ENCODE results near the gene FAR2.
"Not testable (repeated sequence)": the region's sequence is repeated elsewhere in the genome, so short reads cannot be mapped to it uniquely, and the experiment has no call there.

Gene FAR2

DNA sequence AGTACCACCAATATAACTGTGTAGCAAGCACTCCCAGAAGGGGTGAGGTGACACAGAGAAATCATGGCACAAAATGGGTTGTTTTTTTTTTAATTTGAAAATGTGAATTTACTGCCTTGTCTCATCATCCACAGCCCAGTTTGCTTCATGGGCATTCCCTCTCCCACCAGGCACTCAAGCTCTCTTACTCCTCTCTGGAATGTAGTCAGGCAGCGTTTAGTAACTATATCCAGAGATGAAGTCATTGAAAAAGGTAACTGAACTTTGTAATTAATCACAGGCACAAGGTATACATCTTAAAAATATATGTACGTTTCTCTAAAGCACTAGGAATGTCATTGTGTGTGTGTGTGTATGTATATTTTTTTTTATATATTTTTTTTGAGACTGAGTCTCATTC lies 91.4 kb downstream of the FAR2 start:
- no peak for DNase-seq

- peak; percentile 83 for DNase-seq
Observed at GRCh38 chr12:29241821-29242591, 92.9 kb downstream of the FAR2 start.

GRCh38 chr12:29242921-29243431 lies 93.9 kb downstream of the FAR2 start:
- peak; percentile 71 for DNase-seq

DNA sequence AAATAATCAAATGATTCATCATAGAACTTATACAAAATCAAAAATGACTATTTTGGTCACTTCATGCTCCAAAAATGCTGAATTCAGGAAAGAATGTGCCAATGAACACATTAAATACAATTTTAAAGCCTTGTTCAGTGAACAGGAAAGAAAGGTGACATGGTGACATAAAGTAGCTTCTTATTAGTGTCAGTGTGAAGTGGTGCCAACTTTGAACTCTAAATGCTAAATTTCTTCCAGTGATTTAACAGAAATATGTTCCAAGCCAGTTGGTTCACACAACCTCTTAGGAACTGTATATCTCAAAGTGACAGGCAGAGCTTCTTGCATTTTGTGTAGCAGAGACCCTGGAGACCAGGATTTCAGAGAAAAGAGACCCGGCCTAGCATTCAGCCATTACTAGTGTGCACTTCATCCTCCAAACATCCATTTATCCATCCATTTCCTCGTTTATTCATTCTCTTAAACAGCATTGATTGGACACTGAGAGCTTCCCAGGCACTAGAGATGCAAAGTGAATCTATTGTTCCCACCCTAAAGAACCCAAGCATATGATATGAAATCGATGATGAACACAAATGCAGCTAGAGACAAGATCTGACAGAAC lies 95.2 kb downstream of the FAR2 start:
- DNase-seq: no peak

DNA sequence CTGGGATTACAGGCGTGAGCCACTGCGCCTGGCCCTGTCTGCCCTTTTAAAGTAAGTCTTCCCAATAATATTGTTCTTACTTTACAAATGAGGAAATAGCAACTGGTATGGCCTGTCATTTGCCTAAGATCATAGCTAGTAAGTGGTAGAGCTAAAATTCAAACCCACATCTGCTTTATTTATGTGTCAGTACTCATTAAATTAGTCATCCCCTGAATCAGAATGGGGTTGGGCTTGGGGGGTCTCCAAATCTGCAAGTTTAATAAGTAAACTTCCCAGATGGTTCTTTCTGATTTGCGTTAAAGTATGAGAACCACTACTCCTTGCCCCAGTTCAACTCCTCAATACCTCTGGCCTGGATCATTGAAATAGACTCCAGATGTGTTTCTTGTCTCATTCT lies 96.2 kb downstream of the FAR2 start:
- no peak for DNase-seq

DNA sequence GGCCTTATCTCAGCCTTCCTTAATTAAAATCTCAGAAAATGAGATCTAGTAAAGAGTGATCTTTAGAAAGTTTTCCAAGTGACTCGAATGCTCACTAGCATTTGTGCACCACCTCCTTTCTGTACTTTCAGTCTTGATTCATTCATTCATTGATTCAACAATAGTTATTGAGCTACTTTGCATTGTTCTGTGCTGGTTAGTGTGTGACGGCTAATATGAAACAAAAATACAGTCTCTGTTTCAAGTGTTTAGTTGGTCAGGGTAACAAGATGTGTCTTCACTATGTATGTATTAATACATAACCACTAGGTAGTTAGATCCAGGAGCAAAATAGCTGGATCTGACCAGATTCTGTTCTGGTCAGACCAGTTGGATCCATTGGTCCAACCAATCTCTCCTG lies 100.9 kb downstream of the FAR2 start:
- DNase-seq: no peak

DNA sequence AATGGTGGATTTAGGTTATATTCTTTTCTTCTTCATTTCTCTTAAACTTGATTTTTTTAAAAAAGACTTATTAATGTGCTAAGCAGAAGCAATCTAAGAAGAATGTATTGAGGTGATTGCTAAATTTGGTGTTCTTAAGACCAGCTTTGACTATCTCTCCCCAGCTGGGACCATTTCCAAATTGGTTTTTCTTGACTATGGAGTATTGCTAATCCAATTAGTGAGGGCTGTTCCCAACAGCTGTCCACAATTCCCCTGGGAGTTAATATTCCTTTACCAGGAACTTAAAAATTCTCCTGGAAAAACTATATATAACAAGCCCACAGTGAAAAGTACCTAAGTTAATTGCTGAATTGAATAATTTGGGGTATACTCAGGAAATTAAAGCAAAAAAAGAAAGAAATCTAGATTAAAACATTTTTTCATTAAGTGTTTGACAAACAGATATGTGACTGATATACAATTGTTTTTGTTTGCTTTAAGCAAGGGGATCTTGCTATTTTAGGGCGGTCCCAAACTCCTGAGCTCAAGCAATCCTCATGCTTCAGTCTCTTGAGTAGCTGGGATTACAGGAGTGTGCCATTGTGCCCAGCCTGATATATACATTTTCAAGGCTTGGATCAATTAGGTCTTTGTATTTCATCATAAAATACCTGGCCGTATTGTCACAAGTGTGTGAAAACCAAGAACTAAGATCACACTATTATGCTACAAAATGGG lies 105.0 kb downstream of the FAR2 start:
- peak; percentile 98 for DNase-seq

GRCh38 chr12:29255042-29255441 lies 106.0 kb downstream of the FAR2 start:
- peak; percentile 86 for DNase-seq

DNA sequence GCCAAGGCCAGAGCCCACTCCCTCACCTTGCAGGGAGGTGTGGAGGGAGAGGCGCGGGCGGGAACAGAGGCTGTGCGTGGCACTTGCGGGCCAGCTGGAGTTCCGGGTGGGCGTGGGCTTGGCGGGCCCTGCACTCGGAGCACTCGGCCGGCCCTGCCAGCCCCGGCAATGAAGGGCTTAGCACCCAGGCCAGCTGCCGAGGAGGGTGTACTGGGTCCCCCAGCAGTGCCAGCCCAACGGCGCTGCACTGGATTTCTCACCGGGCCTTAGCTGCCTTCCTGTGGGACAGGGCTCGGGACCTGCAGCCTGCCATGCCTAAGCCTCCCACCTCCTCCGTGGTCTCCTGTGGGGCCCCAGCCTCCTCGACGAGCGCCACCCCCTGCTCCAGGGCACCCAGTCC lies 107.5 kb downstream of the FAR2 start:
- DNase-seq: no peak

DNA sequence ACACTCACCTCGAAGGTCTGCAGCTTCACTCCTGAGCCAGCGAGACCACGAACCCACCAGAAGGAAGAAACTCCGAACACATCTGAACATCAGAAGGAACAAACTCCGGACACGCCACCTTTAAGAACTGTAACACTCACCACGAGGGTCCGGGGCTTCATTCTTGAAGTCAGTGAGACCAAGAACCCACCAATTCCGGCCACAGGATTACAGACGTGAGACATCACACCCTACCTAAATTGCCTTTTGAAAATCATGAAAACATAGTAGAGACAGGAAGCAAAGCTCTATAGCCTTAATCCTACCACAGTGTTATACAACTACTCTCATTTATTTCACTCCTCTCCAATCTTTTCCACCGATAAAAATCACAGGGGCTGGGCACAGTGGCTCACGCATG lies 108.6 kb downstream of the FAR2 start:
- not testable (repeated sequence) for DNase-seq

DNA sequence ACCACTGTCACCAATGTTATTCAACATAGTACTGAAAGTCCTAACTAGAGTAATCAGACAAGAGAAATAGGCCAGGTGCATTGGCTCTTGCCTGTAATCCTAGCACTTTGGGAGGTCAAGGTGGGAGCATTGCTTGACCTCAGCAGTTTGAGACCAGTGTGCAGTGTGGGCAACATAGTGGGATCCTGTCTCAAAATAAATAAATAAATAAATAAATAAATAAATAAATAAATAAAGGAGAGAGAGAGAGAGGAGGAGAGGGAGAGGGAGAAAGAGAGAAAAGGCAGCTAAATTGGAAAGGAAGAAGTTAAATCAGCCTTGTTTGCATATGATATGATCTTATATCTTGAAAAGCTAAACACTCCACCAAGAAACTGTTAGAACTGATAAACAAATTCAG lies 115.3 kb downstream of the FAR2 start:
- DNase-seq: no peak

DNA sequence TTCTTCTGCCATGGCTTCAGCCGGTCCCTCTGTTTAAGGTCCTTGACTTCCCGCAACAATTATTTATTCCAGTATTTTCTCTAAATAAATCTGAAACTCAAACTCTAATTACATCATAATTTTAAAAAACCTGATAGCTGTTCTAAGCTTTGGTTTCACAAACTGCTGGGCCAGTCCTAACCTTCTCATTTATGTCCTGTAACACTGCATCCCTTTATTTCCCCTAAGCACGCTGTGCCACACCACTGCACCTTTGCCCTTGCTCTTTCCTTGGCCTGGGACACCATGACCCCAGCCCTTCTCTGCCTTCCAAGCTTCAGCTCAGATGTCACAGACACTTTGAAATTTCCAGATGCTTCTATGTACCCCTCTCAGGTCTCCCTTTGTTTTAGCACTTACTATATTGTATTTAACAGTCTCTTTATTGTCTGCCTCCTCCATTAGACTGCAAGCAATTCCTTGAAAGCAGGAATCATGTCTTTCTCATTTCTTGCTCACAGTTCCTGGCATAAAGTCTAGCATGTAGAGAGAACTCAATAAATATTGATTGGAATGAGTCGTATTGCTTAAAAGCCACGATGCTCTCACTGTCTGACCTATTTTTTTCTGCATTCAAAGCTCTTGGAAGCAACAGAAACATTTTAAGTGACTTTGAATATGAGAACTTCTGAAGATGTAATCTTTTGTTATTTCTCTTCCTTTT lies 120.8 kb downstream of the FAR2 start:
- no peak for DNase-seq

- DNase-seq: no peak
Observed at GRCh38 chr12:29270446-29270845, 121.4 kb downstream of the FAR2 start.

DNA sequence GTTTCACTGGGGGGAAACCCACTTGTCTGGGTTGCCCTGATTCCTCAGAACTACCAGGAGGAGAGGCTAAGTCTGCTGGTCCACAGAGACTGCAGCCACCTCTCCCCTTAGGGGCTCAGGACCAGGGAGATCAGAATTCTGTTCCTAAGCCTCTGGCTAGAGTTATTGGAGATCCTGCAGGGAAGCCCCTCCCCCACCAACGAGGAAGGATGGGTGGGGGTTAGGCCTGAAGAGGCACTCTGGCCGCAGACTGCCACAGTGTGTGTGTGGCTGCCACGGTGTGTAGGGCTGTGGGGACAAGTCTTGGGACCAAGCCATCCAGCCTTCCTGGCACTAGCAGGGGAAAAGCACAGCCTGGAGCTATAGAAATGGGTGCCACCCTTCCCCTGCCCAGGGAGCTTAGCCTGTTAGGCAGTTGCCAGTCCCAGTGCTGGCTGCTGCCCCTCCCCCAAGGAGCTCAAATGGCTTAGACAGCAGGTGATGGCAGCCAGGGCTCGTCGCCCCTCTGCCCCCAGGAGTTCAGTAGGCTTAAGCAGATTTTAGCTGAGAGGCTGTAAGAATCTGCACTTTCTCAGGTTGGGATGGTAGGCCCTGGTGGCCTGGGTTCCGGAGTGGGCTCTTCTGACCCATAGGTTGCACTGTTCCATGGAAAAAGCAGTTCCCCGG lies 124.2 kb downstream of the FAR2 start:
- DNase-seq: peak; percentile 86

- no peak for DNase-seq
Observed at GRCh38 chr12:29275834-29276233, 126.8 kb downstream of the FAR2 start.

DNA sequence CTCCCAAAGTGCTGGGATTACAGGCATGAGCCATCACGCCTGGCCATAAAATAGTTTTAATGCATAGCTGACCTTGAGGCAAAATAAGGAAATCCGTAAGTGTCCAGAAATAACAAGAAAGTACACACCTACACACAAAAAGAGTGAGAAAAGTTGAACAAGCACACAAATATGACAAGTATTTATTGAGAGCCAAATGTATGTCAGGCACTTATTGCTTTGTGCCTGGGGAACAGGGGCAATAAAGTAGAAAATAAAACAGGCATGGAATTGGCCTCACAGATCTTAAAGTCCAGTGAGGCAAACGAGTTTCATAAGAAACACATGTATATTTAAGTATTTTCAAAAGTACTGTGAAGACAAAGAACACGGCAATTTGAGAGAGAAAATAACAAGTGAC lies 128.2 kb downstream of the FAR2 start:
- no peak for DNase-seq

DNA sequence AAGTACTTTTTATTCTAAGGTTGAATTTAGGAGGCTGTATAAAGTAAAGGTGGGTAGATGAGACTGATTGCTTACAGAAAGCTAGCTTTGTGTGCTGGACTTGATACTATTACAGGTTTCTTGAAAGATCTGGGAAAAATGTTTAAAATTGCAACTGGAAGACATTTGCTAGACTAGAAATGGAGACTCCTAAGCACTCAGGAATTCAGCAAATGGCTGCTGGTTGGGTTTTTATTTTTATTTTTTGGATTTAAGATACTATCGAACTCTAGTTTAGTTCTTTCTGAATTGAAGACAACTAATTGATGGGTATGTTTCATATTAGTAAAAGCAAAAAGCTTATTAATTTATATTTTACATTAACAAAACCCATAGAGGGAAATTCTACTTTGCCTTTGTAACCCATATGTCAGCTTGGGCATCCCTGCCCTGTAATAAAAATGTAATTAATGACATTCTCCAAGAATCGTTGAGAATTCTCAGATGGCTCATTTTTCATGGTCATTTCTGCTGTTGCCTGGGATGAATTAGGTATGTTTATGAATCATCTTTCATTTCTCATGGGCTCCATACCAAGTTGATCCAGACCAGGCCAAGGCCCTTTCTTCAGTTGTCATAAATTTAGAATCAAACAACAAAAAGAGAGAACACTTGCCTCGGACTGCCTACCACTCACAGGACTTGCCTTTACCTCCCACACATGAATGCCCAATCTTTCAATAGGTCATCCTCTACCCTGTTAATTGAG lies 129.8 kb downstream of the FAR2 start:
- no peak for DNase-seq

- no peak for DNase-seq
Observed at GRCh38 chr12:29281371-29282005, 132.4 kb downstream of the FAR2 start.

DNA sequence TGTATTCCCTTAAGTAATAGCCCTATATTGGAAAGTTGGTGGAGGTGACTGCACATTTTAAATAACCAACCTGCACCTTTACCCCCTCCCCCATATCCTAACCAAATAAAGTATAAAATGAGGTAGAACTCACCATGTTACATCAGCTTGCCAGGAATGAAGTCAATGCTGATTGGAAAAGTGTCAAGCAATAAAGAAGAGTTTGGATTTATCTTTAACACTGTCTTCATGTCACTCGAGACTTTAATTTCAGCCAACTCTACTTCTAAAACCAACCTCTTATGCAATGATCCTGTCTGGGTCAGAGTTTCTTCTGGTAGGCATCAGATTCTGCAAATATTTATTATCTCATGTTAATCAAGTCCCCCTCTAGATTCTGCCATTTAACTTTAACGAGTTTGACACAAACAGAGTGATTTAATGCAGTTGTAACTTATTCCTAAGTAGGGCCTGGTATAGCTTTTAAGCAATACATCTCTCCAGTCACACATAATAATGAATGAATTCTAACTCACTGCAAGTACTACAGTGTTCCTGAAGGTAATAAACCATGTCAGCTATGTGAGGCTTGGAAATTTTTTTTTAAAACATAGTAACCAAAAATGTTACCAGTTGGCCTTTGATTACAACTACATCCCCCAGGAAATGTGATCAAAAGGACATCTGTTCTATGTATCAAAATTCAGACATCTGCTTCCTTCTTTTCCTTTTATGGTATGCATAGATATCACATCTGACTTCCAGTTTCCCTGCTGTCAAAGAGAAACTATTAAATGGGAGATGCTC lies 133.1 kb downstream of the FAR2 start:
- DNase-seq: no peak

- DNase-seq: no peak
Observed at GRCh38 chr12:29283969-29284700, 135.1 kb downstream of the FAR2 start.

Data from NCI-H82 (cell line).